Vagina (tissue), 2 donors: ENCODE data around the gene NME8. TPM values are rescaled to one million over a fixed set of nuclear protein-coding genes. Genes with fewer than 3 reads are reported as not detected.
"Not testable (repeated sequence)": the region's sequence is repeated elsewhere in the genome, so short reads cannot be mapped to it uniquely, and the experiment has no call there.

Experiments
- DNase-seq, 2 donors: peaks; one replicate each; pipeline ENCODE4 v3.0.0-alpha.2; 2017; ENCODE audit errors: extremely low spot score in 2 of 2
- H3K27ac ChIP-seq: fragments of 200-600 bp; sonication (generic); one replicate; pipeline ENCODE4 v1.5.1; 2019
- H3K27me3 ChIP-seq: fragments of 200-600 bp; sonication (generic); one replicate; pipeline ENCODE4 v1.5.1; 2019
- H3K36me3 ChIP-seq, 2 donors: fragments of 200-600 bp; sonication (generic); one replicate each; pipeline ENCODE4 v1.5.1; 2017 to 2019
- H3K4me1 ChIP-seq: fragments of 200-600 bp; sonication (generic); one replicate; pipeline ENCODE4 v1.5.1; 2019
- H3K4me3 ChIP-seq, 2 donors: fragments of 200-600 bp; sonication (generic); 1 replicate in 1 of 2; 2 replicates in 1 of 2; pipeline ENCODE4 v1.5.1; 2016 to 2019
- H3K9me3 ChIP-seq: fragments of 200-600 bp; sonication (generic); one replicate; pipeline ENCODE4 v1.5.1; 2019
- CTCF ChIP-seq, 3 experiments: fragments of 450-650 bp in 2 of 3; fragments of 200-600 bp in 1 of 3; sonication (generic) in 1 of 3; IDR thresholded peaks; one replicate each; pipeline ENCODE4 v1.5.1; 2017 to 2019; ENCODE audit warnings: antibody characterized with exemption in 3 of 3, mild to moderate bottlenecking in 2 of 3, moderate library complexity in 2 of 3
- POLR2A ChIP-seq, 2 donors: fragments of 450-650 bp; IDR thresholded peaks; one replicate each; pipeline ENCODE4 v1.6.1; 2017; ENCODE audit warnings: antibody characterized with exemption in 2 of 2, mild to moderate bottlenecking in 2 of 2, moderate library complexity in 2 of 2
- POLR2AphosphoS5 ChIP-seq, 2 donors: sonication (generic); formaldehyde crosslinking; IDR thresholded peaks; one replicate each; pipeline ENCODE4 v1.9.0; 2017; ENCODE audit warnings: antibody characterized with exemption in 2 of 2, mild to moderate bottlenecking in 2 of 2, low read depth in 1 of 2; ENCODE audit not compliant: insufficient read depth in 1 of 2
- intact Hi-C: fragments of 100-400 bp; cut with DNase I; formaldehyde crosslinking; loops from one replicate; pipeline ENCODE4 v1.15.1; 2023
- total RNA-seq: library from RNA; depleted of rRNA; stranded (reverse); fragments of >200 nt; gene quantifications from one replicate; pipeline ENCODE4 v1.2.3, GENCODE V29; 2016

Gene NME8
- not detected for total RNA-seq

DNA sequence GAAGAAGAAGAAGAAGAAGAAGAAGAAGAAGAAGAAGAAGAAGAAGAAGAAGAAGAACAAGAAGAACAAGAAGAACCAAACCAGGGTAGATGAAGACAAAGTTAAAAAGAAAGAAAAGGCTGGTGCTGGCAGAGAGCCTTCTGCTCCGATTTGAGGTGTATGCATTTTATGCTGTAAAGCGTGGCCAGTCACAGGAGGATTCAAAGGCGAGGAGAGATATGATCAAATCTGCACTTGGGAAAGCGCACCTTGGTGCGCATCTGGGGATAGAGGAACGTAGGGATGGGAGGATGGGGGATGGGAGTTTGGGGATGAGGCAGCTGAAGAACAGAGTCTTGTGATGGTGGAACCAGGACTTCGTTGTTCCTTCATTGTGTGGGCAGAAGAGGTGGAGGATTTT, at the start of gene NME8:
Gene NME8 (plus strand): TSS at position 301 of the 400 bp plus-strand sequence. CDS start 1,670 bp downstream, outside the sequence.
- H3K9me3 ChIP-seq: no peaks in the 10 kb centered on the region
- no peak for DNase-seq
- TF ChIP-seq CTCF (IDR thresholded peaks at IDR 0.05): no peak
- TF ChIP-seq POLR2A (IDR thresholded peaks at IDR 0.05): no peak
- TF ChIP-seq POLR2AphosphoS5 (IDR thresholded peaks at IDR 0.05; ENCODE audit: insufficient read depth in 1 of 2, low read depth in 1 of 2): no peak
- H3K4me1 ChIP-seq: no peaks in the 10 kb centered on the region
- intact Hi-C loops: no loop called here
- no peaks in the 10 kb centered on the region for H3K27me3 ChIP-seq
- no peak within 1 kb of the TSS for H3K4me3 ChIP-seq
- H3K36me3 ChIP-seq: no peaks in the 10 kb centered on the region
- H3K27ac ChIP-seq: no peak within 1 kb of the TSS

DNA sequence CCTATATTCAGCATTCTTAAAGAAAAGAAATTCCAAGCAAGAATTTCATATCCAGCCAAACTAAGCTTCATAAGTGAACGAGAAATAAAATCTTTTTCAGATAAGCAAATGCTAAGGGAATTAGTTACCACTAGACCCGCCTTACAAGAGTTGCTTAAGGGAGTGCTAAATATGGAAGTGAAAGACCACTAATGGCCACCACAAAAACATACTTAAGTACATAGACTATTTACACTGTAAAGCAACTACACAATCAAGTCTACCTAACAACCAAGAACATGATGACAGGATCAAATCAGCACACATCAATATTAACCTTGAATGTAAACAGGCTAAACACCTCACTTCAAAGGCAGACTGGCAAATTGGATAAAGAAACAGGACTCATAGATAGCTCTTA, 42.2 kb upstream of the NME8 start:
- no peak overlapping the region for H3K27ac ChIP-seq
- no peaks in the 10 kb centered on the region for H3K36me3 ChIP-seq
- H3K9me3 ChIP-seq: no peaks in the 10 kb centered on the region
- TF ChIP-seq POLR2AphosphoS5 (IDR thresholded peaks at IDR 0.05; ENCODE audit: insufficient read depth in 1 of 2, low read depth in 1 of 2) (no peak), POLR2A (IDR thresholded peaks at IDR 0.05) (no peak)
- no peak for DNase-seq
- intact Hi-C loops: no loop called here
- H3K4me1 ChIP-seq: no peaks in the 10 kb centered on the region
- no peak overlapping the region for H3K4me3 ChIP-seq
- H3K27me3 ChIP-seq: no peaks in the 10 kb centered on the region

DNA sequence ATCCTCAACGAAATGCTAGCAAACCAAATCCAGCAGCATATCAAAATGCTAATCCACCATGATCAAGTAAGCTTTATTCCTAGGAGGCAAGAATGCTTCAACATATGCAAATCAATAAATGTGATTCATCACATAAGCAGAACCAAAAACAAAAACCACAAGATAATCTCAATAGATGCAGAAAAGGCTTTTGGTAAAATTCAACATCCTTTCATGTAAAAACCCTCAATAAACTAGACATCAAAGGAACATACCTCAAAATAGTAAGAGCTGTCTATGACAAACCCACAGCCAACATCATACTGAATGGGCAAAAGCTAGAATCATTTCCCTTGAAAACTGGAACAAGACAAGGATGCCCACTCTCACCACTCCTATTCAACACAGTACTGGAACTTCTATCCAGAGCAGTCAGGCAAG, 36.2 kb upstream of the NME8 start:
- H3K36me3 ChIP-seq, DNase-seq, intact Hi-C loops, H3K9me3 ChIP-seq, H3K4me1 ChIP-seq, H3K4me3 ChIP-seq, H3K27ac ChIP-seq, H3K27me3 ChIP-seq: not testable (repeated sequence)

DNA sequence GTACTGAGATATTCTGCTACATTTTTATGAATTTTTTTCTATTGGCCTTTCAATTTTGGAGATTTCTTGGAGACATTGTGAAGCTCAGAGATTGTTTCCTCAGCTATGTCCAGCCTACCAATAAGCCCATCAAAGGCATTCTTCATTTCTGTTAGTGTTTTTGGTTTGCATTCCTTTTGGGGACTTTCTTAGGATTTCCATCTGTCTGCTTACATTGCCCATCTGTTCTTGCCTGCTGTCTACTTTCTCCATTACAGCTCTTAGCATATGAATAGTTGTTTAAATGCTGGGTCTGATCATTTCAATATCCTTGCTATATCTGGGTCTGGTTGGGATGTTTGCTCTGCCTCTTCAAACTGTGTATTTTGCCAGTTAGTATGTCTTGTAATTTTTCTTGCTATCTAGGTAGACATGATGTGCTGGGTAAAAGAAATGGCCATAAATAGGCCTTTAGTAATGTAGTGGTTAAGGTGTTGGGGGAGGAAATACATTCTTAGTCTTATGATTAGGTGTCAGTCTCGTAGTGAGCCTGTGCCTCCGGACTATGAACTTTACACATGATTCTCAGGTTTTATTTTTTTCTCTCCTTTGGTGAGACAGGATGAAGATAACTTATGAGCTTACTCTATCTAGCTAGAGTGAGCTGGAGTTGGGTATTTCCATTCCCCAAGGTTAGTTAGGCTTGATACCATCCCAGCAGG, 32.6 kb upstream of the NME8 start:
- TF ChIP-seq POLR2AphosphoS5 (IDR thresholded peaks at IDR 0.05; ENCODE audit: insufficient read depth in 1 of 2, low read depth in 1 of 2): no peak
- no peak for TF ChIP-seq POLR2A (IDR thresholded peaks at IDR 0.05)
- no peak for TF ChIP-seq CTCF (IDR thresholded peaks at IDR 0.05)
- H3K27me3 ChIP-seq: no peaks in the 10 kb centered on the region
- no peaks in the 10 kb centered on the region for H3K9me3 ChIP-seq
- no peak for DNase-seq
- no peaks in the 10 kb centered on the region for H3K4me1 ChIP-seq
- no peaks in the 10 kb centered on the region for H3K36me3 ChIP-seq
- no peak overlapping the region for H3K4me3 ChIP-seq
- H3K27ac ChIP-seq: no peak overlapping the region
- intact Hi-C loops: no loop called here

DNA sequence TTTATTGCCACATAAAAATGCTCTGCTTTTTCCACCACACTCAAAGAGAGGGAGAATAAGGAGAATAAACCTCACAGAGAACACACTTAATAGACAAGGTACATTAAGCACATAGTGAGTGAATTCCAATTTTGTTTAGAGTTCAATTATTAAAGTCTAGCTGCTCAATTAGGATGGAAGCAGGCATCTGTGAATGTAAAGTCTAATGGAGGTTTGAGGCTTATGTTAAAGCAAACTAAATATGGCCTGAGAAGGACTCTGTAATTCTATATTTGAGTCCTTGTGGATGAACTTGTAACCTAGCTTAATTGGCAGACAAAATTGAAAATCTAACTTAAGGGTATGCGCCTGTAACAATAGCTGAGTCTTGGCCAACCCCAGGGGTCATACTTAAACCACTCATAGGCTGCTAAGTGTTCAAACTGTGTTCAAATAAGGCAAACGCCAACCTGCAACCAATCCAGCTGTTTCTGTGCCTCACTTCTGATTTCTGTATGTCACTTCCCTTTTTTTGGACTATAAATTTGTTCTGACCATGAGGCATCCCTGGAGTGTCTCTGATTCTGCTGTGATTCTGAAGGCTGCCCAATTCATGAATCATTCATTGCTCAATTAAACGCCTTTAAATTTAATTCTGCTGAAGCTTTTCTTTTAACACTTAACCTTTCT, 31.3 kb upstream of the NME8 start:
- no peak for TF ChIP-seq POLR2AphosphoS5 (IDR thresholded peaks at IDR 0.05; ENCODE audit: insufficient read depth in 1 of 2, low read depth in 1 of 2)
- no peak for TF ChIP-seq CTCF (IDR thresholded peaks at IDR 0.05)
- no peak for TF ChIP-seq POLR2A (IDR thresholded peaks at IDR 0.05)
- intact Hi-C loops: no loop called here
- Histone ChIP-seq H3K27me3 (no peaks in the 10 kb centered on the region), H3K27ac (no peak overlapping the region), H3K36me3 (no peaks in the 10 kb centered on the region), H3K9me3 (no peaks in the 10 kb centered on the region), H3K4me1 (no peaks in the 10 kb centered on the region), H3K4me3 (no peak overlapping the region)
- DNase-seq: no peak

GRCh38 chr7:37817591-37817960, 30.8 kb upstream of the NME8 start:
- TF ChIP-seq CTCF (IDR thresholded peaks at IDR 0.05) (no peak), POLR2A (IDR thresholded peaks at IDR 0.05) (no peak), POLR2AphosphoS5 (IDR thresholded peaks at IDR 0.05; ENCODE audit: insufficient read depth in 1 of 2, low read depth in 1 of 2) (no peak)
- H3K9me3 ChIP-seq: no peaks in the 10 kb centered on the region
- H3K27me3 ChIP-seq: no peaks in the 10 kb centered on the region
- no peak overlapping the region for H3K27ac ChIP-seq
- H3K4me1 ChIP-seq: no peaks in the 10 kb centered on the region
- no peaks in the 10 kb centered on the region for H3K36me3 ChIP-seq
- H3K4me3 ChIP-seq: no peak overlapping the region
- intact Hi-C loops: no loop called here
- DNase-seq: no peak
